Vagina (tissue), 2 donors: Measurements from ENCODE around the gene MDK. TPM values are rescaled to one million over a fixed set of nuclear protein-coding genes. Genes with fewer than 3 reads are reported as not detected.
A peak's percentile ranks its signal among the peaks of the same experiment; 100 is the strongest.

Experiments
- DNase-seq, 2 donors: peaks; one replicate each; pipeline ENCODE4 v3.0.0-alpha.2; 2017; ENCODE audit errors: extremely low spot score in 2 of 2
- H3K27ac ChIP-seq: fragments of 200-600 bp; sonication (generic); one replicate; pipeline ENCODE4 v1.5.1; 2019
- H3K27me3 ChIP-seq: fragments of 200-600 bp; sonication (generic); one replicate; pipeline ENCODE4 v1.5.1; 2019
- H3K36me3 ChIP-seq, 2 donors: fragments of 200-600 bp; sonication (generic); one replicate each; pipeline ENCODE4 v1.5.1; 2017 to 2019
- H3K4me1 ChIP-seq: fragments of 200-600 bp; sonication (generic); one replicate; pipeline ENCODE4 v1.5.1; 2019
- H3K4me3 ChIP-seq, 2 donors: fragments of 200-600 bp; sonication (generic); 1 replicate in 1 of 2; 2 replicates in 1 of 2; pipeline ENCODE4 v1.5.1; 2016 to 2019
- H3K9me3 ChIP-seq: fragments of 200-600 bp; sonication (generic); one replicate; pipeline ENCODE4 v1.5.1; 2019
- POLR2A ChIP-seq, 2 donors: fragments of 450-650 bp; IDR thresholded peaks; one replicate each; pipeline ENCODE4 v1.6.1; 2017; ENCODE audit warnings: antibody characterized with exemption in 2 of 2, mild to moderate bottlenecking in 2 of 2, moderate library complexity in 2 of 2
- POLR2AphosphoS5 ChIP-seq, 2 donors: sonication (generic); formaldehyde crosslinking; IDR thresholded peaks; one replicate each; pipeline ENCODE4 v1.9.0; 2017; ENCODE audit warnings: antibody characterized with exemption in 2 of 2, mild to moderate bottlenecking in 2 of 2, low read depth in 1 of 2; ENCODE audit not compliant: insufficient read depth in 1 of 2
- intact Hi-C: fragments of 100-400 bp; cut with DNase I; formaldehyde crosslinking; loops from one replicate; pipeline ENCODE4 v1.15.1; 2023
- total RNA-seq: library from RNA; depleted of rRNA; stranded (reverse); fragments of >200 nt; gene quantifications from one replicate; pipeline ENCODE4 v1.2.3, GENCODE V29; 2016
- TF ChIP-seq, protein P1 (sequence below), 3 experiments: fragments of 450-650 bp in 2 of 3; fragments of 200-600 bp in 1 of 3; sonication (generic) in 1 of 3; IDR thresholded peaks; one replicate each; pipeline ENCODE4 v1.5.1; 2017 to 2019; ENCODE audit warnings: antibody characterized with exemption in 3 of 3, mild to moderate bottlenecking in 2 of 3, moderate library complexity in 2 of 3

The MDK gene
- total RNA-seq, 1 donor from 2014 or later, result 142 TPM

DNA sequence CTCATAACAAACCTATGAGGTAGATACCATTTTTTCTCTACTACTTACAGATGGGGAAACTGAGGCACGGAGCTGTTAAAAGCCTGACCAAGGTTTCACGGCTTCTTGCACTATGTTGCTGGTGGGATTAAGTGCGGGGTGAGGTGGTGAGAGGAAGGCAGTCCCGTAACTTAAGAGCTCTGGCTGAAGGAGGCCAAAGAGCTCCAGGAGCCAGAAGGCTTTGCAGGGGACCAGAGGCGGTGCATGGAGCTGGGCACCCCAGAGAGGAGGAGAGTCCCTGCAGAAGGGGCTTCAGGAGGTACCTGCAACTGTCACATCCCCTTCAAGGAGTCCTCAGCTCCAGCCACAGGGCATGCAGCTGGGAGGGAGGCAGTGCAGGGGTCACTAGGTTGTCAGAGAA lies 6.0 kb downstream of the MDK start:
- peaks cover 13% of the 10 kb centered on the region for H3K27me3 ChIP-seq
- intact Hi-C loops, result loop anchor here (5.0 to 10.0 kb wide), 2 partner anchors 145 to 227 kb away; partner anchors contain the start of genes ATG13 and HARBI1
- H3K4me1 ChIP-seq, result peaks cover 38% of the 10 kb centered on the region
- H3K4me3 ChIP-seq, result no peak overlapping the region
- no peak overlapping the region for H3K27ac ChIP-seq
- no peaks in the 10 kb centered on the region for H3K9me3 ChIP-seq
- TF ChIP-seq POLR2AphosphoS5 (IDR thresholded peaks at IDR 0.05; ENCODE audit: insufficient read depth in 1 of 2, low read depth in 1 of 2) (no peak), POLR2A (IDR thresholded peaks at IDR 0.05) (no peak)
- TF ChIP-seq, protein P1, sequence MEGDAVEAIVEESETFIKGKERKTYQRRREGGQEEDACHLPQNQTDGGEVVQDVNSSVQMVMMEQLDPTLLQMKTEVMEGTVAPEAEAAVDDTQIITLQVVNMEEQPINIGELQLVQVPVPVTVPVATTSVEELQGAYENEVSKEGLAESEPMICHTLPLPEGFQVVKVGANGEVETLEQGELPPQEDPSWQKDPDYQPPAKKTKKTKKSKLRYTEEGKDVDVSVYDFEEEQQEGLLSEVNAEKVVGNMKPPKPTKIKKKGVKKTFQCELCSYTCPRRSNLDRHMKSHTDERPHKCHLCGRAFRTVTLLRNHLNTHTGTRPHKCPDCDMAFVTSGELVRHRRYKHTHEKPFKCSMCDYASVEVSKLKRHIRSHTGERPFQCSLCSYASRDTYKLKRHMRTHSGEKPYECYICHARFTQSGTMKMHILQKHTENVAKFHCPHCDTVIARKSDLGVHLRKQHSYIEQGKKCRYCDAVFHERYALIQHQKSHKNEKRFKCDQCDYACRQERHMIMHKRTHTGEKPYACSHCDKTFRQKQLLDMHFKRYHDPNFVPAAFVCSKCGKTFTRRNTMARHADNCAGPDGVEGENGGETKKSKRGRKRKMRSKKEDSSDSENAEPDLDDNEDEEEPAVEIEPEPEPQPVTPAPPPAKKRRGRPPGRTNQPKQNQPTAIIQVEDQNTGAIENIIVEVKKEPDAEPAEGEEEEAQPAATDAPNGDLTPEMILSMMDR (IDR thresholded peaks at IDR 0.05), result no peak
- H3K36me3 ChIP-seq, result no peaks in the 10 kb centered on the region
- DNase-seq, result no peak

DNA sequence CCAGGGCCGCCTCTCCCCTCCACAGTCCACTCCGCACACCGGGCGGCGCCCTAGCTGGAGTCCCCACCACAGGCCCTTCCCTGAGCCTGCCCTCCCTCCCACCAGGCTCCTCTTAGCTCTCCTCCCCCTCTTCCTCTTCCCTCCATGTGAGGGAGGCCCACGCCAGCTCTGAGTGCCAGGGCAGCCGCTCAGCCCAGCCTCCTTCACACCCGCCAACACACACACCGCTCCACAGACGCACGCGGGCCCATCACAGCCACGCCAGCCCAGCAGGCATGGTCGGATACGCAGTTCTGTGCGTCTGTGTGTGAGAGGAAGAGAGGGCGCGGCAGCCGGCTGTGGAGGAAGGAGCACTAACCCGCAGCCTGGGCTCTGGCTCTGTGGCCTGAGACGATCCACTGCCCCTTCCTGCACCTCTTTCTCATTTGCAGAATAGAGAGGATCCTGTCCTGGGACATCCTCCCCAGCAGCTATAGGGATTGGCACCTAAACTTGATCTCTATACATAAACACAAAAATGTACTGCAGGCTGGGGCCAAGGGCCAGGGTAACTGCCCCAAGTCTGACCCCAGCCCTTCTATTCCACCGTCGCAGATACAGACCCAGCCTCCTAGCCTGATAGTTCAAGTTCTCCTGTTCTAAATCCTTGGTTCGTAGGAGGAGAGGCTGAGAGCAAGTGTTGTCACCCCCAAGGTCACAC lies 6.6 kb downstream of the MDK start:
- H3K27ac ChIP-seq, result no peak overlapping the region
- intact Hi-C loops, result loop anchor here (5.0 to 10.0 kb wide), 2 partner anchors 144 to 227 kb away; partner anchors contain the start of genes ATG13 and HARBI1
- H3K36me3 ChIP-seq, result no peaks in the 10 kb centered on the region
- no peaks in the 10 kb centered on the region for H3K9me3 ChIP-seq
- no peak for TF ChIP-seq POLR2AphosphoS5 (IDR thresholded peaks at IDR 0.05; ENCODE audit: insufficient read depth in 1 of 2, low read depth in 1 of 2)
- TF ChIP-seq, protein P1 (IDR thresholded peaks at IDR 0.05), result no peak
- TF ChIP-seq POLR2A (IDR thresholded peaks at IDR 0.05), result no peak
- no peak overlapping the region for H3K4me3 ChIP-seq
- H3K4me1 ChIP-seq, result peaks cover 38% of the 10 kb centered on the region
- no peak for DNase-seq
- H3K27me3 ChIP-seq, result peaks cover 13% of the 10 kb centered on the region

DNA sequence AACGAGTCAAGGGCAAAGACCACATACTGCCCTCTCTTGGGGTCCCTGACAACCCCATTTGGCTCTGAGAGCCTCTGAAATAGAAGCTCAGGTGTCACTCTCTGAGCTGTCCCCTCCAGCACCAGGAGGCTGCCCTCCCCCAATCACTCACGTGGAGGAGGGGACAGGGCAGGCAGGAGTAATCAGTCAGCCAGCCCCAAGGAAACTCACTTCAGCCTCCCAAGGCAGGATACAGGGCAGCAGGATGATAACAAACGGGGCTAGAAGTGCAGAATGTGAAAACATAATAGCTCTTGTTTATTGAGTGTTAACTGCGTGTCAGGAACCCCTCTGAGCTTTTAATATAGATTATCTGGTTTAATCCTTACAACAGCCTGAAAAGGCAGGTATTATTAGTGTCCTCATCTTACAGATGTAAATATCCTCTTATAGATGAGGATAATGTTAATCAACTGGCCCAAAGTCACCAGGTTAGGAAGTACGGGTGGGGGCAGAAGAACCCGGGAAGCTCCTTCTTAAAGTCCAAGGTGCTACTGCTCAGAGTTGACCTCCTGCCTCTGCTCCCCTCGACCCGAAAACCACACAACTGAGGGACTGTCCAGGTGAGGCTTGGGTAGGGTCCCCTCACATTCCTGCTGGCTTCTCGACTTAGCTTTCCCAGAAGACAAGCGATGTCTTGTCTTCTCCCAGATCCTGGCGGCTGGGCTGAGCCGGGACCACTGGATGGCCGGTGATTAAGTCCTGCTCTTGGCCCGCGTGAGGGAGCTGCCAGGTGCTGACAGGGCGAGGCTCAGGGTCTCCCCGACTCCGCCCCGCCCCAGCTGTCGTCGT lies 7.4 kb downstream of the MDK start:
- Histone ChIP-seq H3K4me3 (no peak overlapping the region), H3K27ac (no peak overlapping the region), H3K4me1 (peaks cover 38% of the 10 kb centered on the region), H3K27me3 (peaks cover 13% of the 10 kb centered on the region), H3K36me3 (no peaks in the 10 kb centered on the region), H3K9me3 (no peaks in the 10 kb centered on the region)
- DNase-seq, result no peak
- TF ChIP-seq POLR2AphosphoS5 (IDR thresholded peaks at IDR 0.05; ENCODE audit: insufficient read depth in 1 of 2, low read depth in 1 of 2) (no peak), POLR2A (IDR thresholded peaks at IDR 0.05) (no peak)
- TF ChIP-seq, protein P1 (IDR thresholded peaks at IDR 0.05), result no peak
- intact Hi-C loops, result loop anchor here (5.0 to 10.0 kb wide), 2 partner anchors 143 to 226 kb away; partner anchors contain the start of genes ATG13 and HARBI1

DNA sequence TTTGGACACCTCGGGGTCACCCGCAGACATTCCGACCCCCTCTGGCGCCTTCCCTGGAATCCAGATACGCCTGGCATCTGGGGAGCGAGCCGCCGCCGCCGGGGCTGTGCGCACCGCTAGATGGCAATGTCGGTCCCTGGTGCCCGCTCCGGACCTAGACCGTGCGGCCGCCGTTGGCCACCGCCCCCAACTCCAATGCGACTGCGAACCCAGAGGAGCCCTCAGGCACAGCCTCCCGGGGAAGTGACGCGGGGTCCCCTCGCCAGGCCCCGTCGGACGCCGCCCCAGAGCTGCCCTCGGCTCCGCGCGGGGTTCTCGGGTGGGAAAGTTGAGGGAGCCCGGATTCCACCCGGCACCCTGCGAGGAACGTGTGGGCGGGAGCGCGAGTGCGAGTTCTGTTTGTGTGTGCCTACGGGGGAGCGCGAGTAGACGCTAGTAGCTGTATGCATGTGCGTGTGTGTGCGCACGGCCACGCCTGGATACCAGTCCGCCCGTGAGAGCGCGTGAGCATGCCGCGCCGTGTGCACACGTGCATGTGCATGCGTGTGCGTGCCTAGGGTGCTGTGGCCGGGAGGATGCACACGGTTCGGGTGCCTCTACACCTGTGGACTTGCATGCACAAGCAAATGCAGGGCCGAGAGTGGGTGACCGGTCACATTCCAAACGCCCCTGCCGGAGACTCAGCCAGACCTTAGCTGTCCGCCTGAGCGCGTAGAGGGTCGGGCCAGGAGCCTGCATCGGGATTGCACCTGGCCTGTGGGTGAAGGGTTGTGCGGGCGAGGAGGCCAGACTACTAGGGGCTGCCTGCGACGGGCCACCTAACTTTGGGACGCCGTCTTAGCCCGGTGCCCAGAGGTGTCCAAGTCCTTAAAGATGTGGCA lies 8.2 kb downstream of the MDK start:
- Histone ChIP-seq H3K9me3 (no peaks in the 10 kb centered on the region), H3K4me3 (peak overlapping the region; percentile 33 to 36), H3K36me3 (no peaks in the 10 kb centered on the region), H3K4me1 (peaks cover 38% of the 10 kb centered on the region), H3K27me3 (peaks cover 13% of the 10 kb centered on the region), H3K27ac (no peak overlapping the region)
- intact Hi-C loops, result loop anchor here (5.0 to 10.0 kb wide), 3 partner anchors 143 to 225 kb away; partner anchors contain the start of genes ATG13 and HARBI1
- no peak for DNase-seq
- TF ChIP-seq POLR2A (IDR thresholded peaks at IDR 0.05), result no peak
- TF ChIP-seq, protein P1 (IDR thresholded peaks at IDR 0.05), result peak; percentile 30 to 84 (median 65)
